ENCODE measurements around the gene MRNIP.

- TF ChIP-seq EZH2 (IDR thresholded peaks at IDR 0.05; ENCODE audit: low read length, unreplicated experiment) (no peak), EZH2phosphoT487 (IDR thresholded peaks at IDR 0.05; ENCODE audit: borderline replicate concordance, low read length) (no peak)
Observed at GRCh38 chr5:179828756-179829421, 29.7 kb downstream of the MRNIP start.
